Measurements from ENCODE around the gene NSL1.
A peak's percentile ranks its signal among the peaks of the same experiment; 100 is the strongest.
"Not testable (repeated sequence)": the region's sequence is repeated elsewhere in the genome, so short reads cannot be mapped to it uniquely, and the experiment has no call there.

NSL1 gene

GRCh38 chr1:212782422-212783154, 9.0 kb downstream of the NSL1 start:
- DNase-seq, result peak; percentile 40

- DNase-seq, result no peak
Measured at GRCh38 chr1:212781225-212781624, 10.4 kb downstream of the NSL1 start.

GRCh38 chr1:212780759-212781158, 10.8 kb downstream of the NSL1 start:
- no peak for DNase-seq

GRCh38 chr1:212779086-212779485, 12.5 kb downstream of the NSL1 start:
- not testable (repeated sequence) for DNase-seq

- no peak for DNase-seq
Measured at GRCh38 chr1:212777151-212777550, 14.4 kb downstream of the NSL1 start.

GRCh38 chr1:212775241-212775640, 16.3 kb downstream of the NSL1 start:
- DNase-seq, result no peak

- DNase-seq, result no peak
Measured at GRCh38 chr1:212774584-212774983, 17.0 kb downstream of the NSL1 start.

GRCh38 chr1:212773011-212773410, 18.6 kb downstream of the NSL1 start:
- DNase-seq, result no peak

- no peak for DNase-seq
Measured at GRCh38 chr1:212771341-212771740, 20.2 kb downstream of the NSL1 start.

GRCh38 chr1:212769459-212770167, 22.0 kb downstream of the NSL1 start:
- no peak for DNase-seq

GRCh38 chr1:212766825-212767224, 24.8 kb downstream of the NSL1 start:
- not testable (repeated sequence) for DNase-seq

- not testable (repeated sequence) for DNase-seq
Measured at GRCh38 chr1:212764718-212765281, 26.8 kb downstream of the NSL1 start.

- DNase-seq, result no peak
Measured at GRCh38 chr1:212762839-212763238, 28.7 kb downstream of the NSL1 start.

GRCh38 chr1:212762234-212762633, 29.3 kb downstream of the NSL1 start:
- DNase-seq, result no peak

GRCh38 chr1:212760126-212760823, 31.3 kb downstream of the NSL1 start:
- DNase-seq, result peak; percentile 49

GRCh38 chr1:212759683-212760082, 31.9 kb downstream of the NSL1 start:
- no peak for DNase-seq

GRCh38 chr1:212754680-212755079, 36.9 kb downstream of the NSL1 start:
- DNase-seq, result no peak

- no peak for DNase-seq
Measured at GRCh38 chr1:212754193-212754592, 37.4 kb downstream of the NSL1 start.

- DNase-seq, result no peak
Measured at GRCh38 chr1:212753749-212754148, 37.8 kb downstream of the NSL1 start.

GRCh38 chr1:212752934-212753497, 38.6 kb downstream of the NSL1 start:
- no peak for DNase-seq

GRCh38 chr1:212752252-212752933, 39.2 kb downstream of the NSL1 start:
- DNase-seq, result no peak

GRCh38 chr1:212749821-212750535, 41.6 kb downstream of the NSL1 start:
- DNase-seq, result peak; percentile 26

Data from CD4-positive, alpha-beta T cell treated with Interleukin-21 for 1 hour (primary cell).